Measurements from ENCODE around the gene PALLD. TPM values are rescaled to one million over a fixed set of nuclear protein-coding genes. Genes with fewer than 3 reads are reported as not detected.

Gene PALLD
- total RNA-seq, 3 donors from 2014 or later, result 112 to 663 (median 150) TPM

DNA sequence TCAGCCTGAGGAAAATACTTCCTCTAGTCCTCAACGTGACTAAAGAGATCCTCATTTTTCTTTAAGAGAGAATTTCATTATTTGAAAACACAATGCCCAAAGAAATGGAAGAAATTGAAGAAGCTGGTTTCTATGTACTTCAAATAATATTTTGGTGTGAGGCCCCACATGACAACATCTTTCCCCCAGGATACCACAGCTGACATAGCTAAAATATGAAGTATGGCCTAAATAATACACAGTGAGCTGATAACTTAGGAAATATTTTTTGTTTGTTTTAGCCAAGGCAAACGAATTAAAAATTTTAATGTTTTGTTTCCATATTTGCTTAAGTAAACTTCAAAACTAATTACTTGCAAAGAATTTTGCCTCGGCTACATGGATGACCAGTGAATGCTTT lies 364.0 kb downstream of the PALLD start:
- no peaks in the 10 kb centered on the region for H3K36me3 ChIP-seq (ENCODE audit: low read depth)
- TF ChIP-seq CTCF (IDR thresholded peaks at IDR 0.05), result no peak
- no peak for ATAC-seq

GRCh38 chr4:168863719-168864647 lies 367.1 kb downstream of the PALLD start:
- ATAC-seq (no peak), DNase-seq (no peak)
- TF ChIP-seq CTCF (IDR thresholded peaks at IDR 0.05), result no peak
- intact Hi-C loops (cut with DNase I, micrococcal nuclease), result no loop called here
- H3K36me3 ChIP-seq (ENCODE audit: low read depth), result no peaks in the 10 kb centered on the region
- no peaks in the 10 kb centered on the region for H3K4me1 ChIP-seq (ENCODE audit: low read depth)
- no peak overlapping the region for H3K4me3 ChIP-seq
- no peaks in the 10 kb centered on the region for H3K9me3 ChIP-seq

More for the DNA sequence above, 364.0 kb downstream of the PALLD start:
- intact Hi-C loops (cut with DNase I, micrococcal nuclease), result no loop called here
- no peak for DNase-seq
- Histone ChIP-seq H3K9me3 (no peaks in the 10 kb centered on the region), H3K4me1 (ENCODE audit: low read depth) (no peaks in the 10 kb centered on the region), H3K4me3 (no peak overlapping the region)

- no peak for DNase-seq
- Histone ChIP-seq H3K9me3 (no peaks in the 10 kb centered on the region), H3K36me3 (ENCODE audit: low read depth) (no peaks in the 10 kb centered on the region), H3K4me3 (no peak overlapping the region), H3K4me1 (ENCODE audit: low read depth) (no peaks in the 10 kb centered on the region)
- no peak for TF ChIP-seq CTCF (IDR thresholded peaks at IDR 0.05)
- no peak for ATAC-seq
- intact Hi-C loops (cut with DNase I, micrococcal nuclease), result no loop called here
Measured at GRCh38 chr4:168864821-168865541, 368.1 kb downstream of the PALLD start.

- no peak for DNase-seq
- intact Hi-C loops (cut with DNase I, micrococcal nuclease), result no loop called here
- no peak for ATAC-seq
- Histone ChIP-seq H3K4me3 (no peak overlapping the region), H3K9me3 (no peaks in the 10 kb centered on the region), H3K36me3 (ENCODE audit: low read depth) (no peaks in the 10 kb centered on the region), H3K4me1 (ENCODE audit: low read depth) (no peaks in the 10 kb centered on the region)
- no peak for TF ChIP-seq CTCF (IDR thresholded peaks at IDR 0.05)
Measured at GRCh38 chr4:168865854-168866253, 369.0 kb downstream of the PALLD start.

DNA sequence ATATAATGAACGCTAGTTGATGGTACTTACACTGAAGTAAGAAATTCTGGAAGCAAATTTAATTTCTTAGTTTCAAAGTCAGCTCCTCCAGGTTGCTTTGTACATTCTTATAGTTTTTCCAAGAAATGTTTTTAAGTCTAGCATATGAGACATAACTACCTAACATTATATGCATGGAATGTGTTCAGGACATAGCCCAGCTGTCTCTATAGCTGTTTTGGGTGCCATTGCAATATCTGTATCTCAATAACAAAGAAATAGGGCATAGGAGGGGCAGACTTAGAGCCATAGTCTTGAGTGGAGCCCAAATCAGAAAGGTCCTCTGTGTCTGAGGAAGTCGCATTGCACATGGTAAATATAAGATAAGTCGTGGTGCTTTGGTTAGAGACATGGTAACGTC lies 369.8 kb downstream of the PALLD start:
- intact Hi-C loops (cut with DNase I, micrococcal nuclease), result no loop called here
- no peaks in the 10 kb centered on the region for H3K4me1 ChIP-seq (ENCODE audit: low read depth)

More for the DNA sequence above, 369.8 kb downstream of the PALLD start:
- H3K4me3 ChIP-seq, result no peak overlapping the region
- no peaks in the 10 kb centered on the region for H3K9me3 ChIP-seq
- no peak for ATAC-seq
- TF ChIP-seq CTCF (IDR thresholded peaks at IDR 0.05), result no peak
- H3K36me3 ChIP-seq (ENCODE audit: low read depth), result no peaks in the 10 kb centered on the region
- no peak for DNase-seq

Measured in mucosa of descending colon (tissue), 3 donors.